Endothelial cell of umbilical vein (primary cell): Measurements from ENCODE around the gene PMFBP1. TPM values are rescaled to one million over a fixed set of nuclear protein-coding genes. Genes with fewer than 3 reads are reported as not detected.

Experiments
- BruUV-seq: library from RNA; stranded (reverse); fragments of 400-500 nt; replicated peaks from 2 replicates; lab custom pipeline; 2021; lab: Mats Ljungman, UMichigan
- CTCF ChIA-PET: fragments of 300-600, 350-600 bp; sonication (Branson Sonifier 250); formaldehyde crosslinking; loops from one replicate; lab custom pipeline; 2021; ENCODE audit warnings: antibody characterized with exemption, inconsistent platforms; lab: Charles Lee
- POLR2A ChIA-PET: fragments of 300-600, 350-600 bp; sonication (Branson Sonifier 250); formaldehyde crosslinking; loops from one replicate; lab custom pipeline; 2021; ENCODE audit warnings: antibody characterized with exemption, inconsistent platforms; lab: Charles Lee
- DNase-seq: peaks from one replicate; pipeline ENCODE4 v3.0.0-alpha.2; 2011; ENCODE audit warnings: low read depth, low spot score
- FAIRE-seq: peaks from 2 replicates; lab custom pipeline; 2011; peaks lifted over from hg19 to GRCh38; lab: Jason Lieb, UNC
- H2AFZ ChIP-seq: 2 replicates; pipeline ENCODE4 v1.6.0; 2012; ENCODE audit warnings: low read depth, low read length, control low read depth, inconsistent platforms
- H3K27ac ChIP-seq: 2 replicates; pipeline ENCODE4 v1.5.1; 2011; ENCODE audit warnings: low read depth, mild to moderate bottlenecking, control low read depth, low read length, moderate library complexity; ENCODE audit not compliant: insufficient read depth
- H3K27me3 ChIP-seq, 2 experiments: 2 replicates each; pipeline versions ENCODE4 v1.6.0 to v1.6.1; 2011; ENCODE audit warnings: low read length in 2 of 2, mixed read lengths in 1 of 2; ENCODE audit not compliant: control insufficient read depth in 2 of 2, insufficient read depth in 2 of 2
- H3K36me3 ChIP-seq, 2 experiments: 2 replicates in 1 of 2; 3 replicates in 1 of 2; pipeline ENCODE4 v1.5.1; 2011; ENCODE audit warnings: low read length in 2 of 2, mild to moderate bottlenecking in 1 of 2, moderate library complexity in 1 of 2; ENCODE audit not compliant: control insufficient read depth in 2 of 2, insufficient read depth in 2 of 2; ENCODE audit errors: extremely low read depth in 1 of 2
- H3K4me1 ChIP-seq: 3 replicates; pipeline ENCODE4 v1.5.1; 2011; ENCODE audit warnings: mild to moderate bottlenecking, low read length; ENCODE audit not compliant: control insufficient read depth, insufficient read depth; ENCODE audit errors: extremely low read depth
- H3K4me2 ChIP-seq: 2 replicates; pipeline ENCODE4 v1.6.1; 2011; ENCODE audit warnings: low read length, control low read depth, mixed read lengths; ENCODE audit not compliant: insufficient read depth
- H3K4me3 ChIP-seq, 3 experiments: fragments of 200-600 bp in 1 of 3; sonication (generic), shearing (Covaris generic) in 1 of 3; replicated peaks in 1 of 3; 2 replicates each; pipeline ENCODE4 v1.5.1; 2011 to 2016; ENCODE audit warnings: control low read depth in 3 of 3, low read length in 3 of 3, mild to moderate bottlenecking in 2 of 3, inconsistent platforms in 1 of 3, low read depth in 1 of 3, moderate library complexity in 1 of 3; ENCODE audit not compliant: insufficient read depth in 1 of 3
- H3K79me2 ChIP-seq: 2 replicates; pipeline ENCODE4 v1.6.0; 2012; ENCODE audit warnings: low read length, inconsistent platforms; ENCODE audit not compliant: control insufficient read depth, insufficient read depth
- H3K9ac ChIP-seq: replicated peaks from 2 replicates; pipeline ENCODE3; 2011; ENCODE audit warnings: low read length, control low read depth; ENCODE audit not compliant: insufficient read depth; ENCODE audit errors: extremely low read depth
- H3K9me1 ChIP-seq: replicated peaks from 3 replicates; pipeline ENCODE4 v1.6.0; 2011; ENCODE audit warnings: mild to moderate bottlenecking, low read length; ENCODE audit not compliant: control insufficient read depth, insufficient read depth; ENCODE audit errors: extremely low read depth
- H3K9me3 ChIP-seq: replicated peaks from 2 replicates; pipeline ENCODE4 v1.5.1; 2012; ENCODE audit warnings: low read length, inconsistent platforms; ENCODE audit not compliant: control insufficient read depth, insufficient read depth
- H4K20me1 ChIP-seq: replicated peaks from 2 replicates; pipeline ENCODE3; 2011; ENCODE audit warnings: mild to moderate bottlenecking, low read length; ENCODE audit not compliant: control insufficient read depth, insufficient read depth; ENCODE audit errors: extremely low read depth
- CTCF ChIP-seq, 2 donors: IDR thresholded peaks; 1 replicate in 1 of 2; 2 replicates in 1 of 2; pipeline ENCODE4 v1.5.1; 2011; ENCODE audit warnings: low read length in 2 of 2, mild to moderate bottlenecking in 2 of 2, moderate library complexity in 2 of 2, control low read depth in 1 of 2, inconsistent platforms in 1 of 2, low read depth in 1 of 2; ENCODE audit not compliant: insufficient read depth in 1 of 2; ENCODE audit errors: extremely low read depth in 1 of 2
- EZH2 ChIP-seq: IDR thresholded peaks from 2 replicates; pipeline ENCODE4 v1.6.1; 2012; ENCODE audit warnings: borderline replicate concordance, low read depth, mild to moderate bottlenecking, moderate library complexity, low read length, inconsistent platforms; ENCODE audit not compliant: severe bottlenecking
- FOS ChIP-seq: IDR thresholded peaks from 2 replicates; pipeline ENCODE4 v1.6.1; 2011; ENCODE audit warnings: mild to moderate bottlenecking, low read length, moderate library complexity, borderline replicate concordance; ENCODE audit not compliant: insufficient read depth
- GATA2 ChIP-seq: IDR thresholded peaks from 2 replicates; pipeline ENCODE4 v1.7.0; 2011; ENCODE audit warnings: low read depth, mild to moderate bottlenecking, moderate library complexity, mixed read lengths, low read length; ENCODE audit not compliant: insufficient read length, insufficient read depth
- JUN ChIP-seq: IDR thresholded peaks from 2 replicates; pipeline ENCODE4 v1.6.1; 2011; ENCODE audit warnings: borderline replicate concordance, low read depth; ENCODE audit not compliant: insufficient read length, insufficient read depth
- MAX ChIP-seq: IDR thresholded peaks from 2 replicates; pipeline ENCODE4 v1.6.1; 2011; ENCODE audit not compliant: insufficient read depth, insufficient read length
- MYC ChIP-seq: IDR thresholded peaks from one replicate; pipeline ENCODE4 v1.6.1; 2011; ENCODE audit warnings: mild to moderate bottlenecking, low read depth, low read length
- POLR2A ChIP-seq: IDR thresholded peaks from 2 replicates; pipeline ENCODE4 v1.6.1; 2012; ENCODE audit warnings: low read depth, mild to moderate bottlenecking, control low read depth, low read length
- POLR2AphosphoS5 ChIP-seq: IDR thresholded peaks from 2 replicates; pipeline ENCODE4 v1.6.1; 2012; ENCODE audit warnings: low read depth, mild to moderate bottlenecking, control low read depth, low read length, moderate library complexity; ENCODE audit not compliant: insufficient read depth
- dilution Hi-C: fragments of 300-500 bp; cut with MboI; formaldehyde crosslinking; loops from one replicate; pipeline ENCODE4 v1.15.0; 2019; ENCODE audit warnings: low sequenced_read_pairs; ENCODE audit not compliant: extremely low pct_ligation_motif_present
- intact Hi-C: fragments of 100-400 bp; cut with micrococcal nuclease; formaldehyde crosslinking; loops from one replicate; pipeline ENCODE4 v1.10.0; 2022
- polyA plus RNA-seq, 4 experiments: library from polyadenylated mRNA; depleted of rRNA in 3 of 4; stranded (reverse) in 3 of 4; unstranded in 1 of 4; fragments of >200 nt; gene quantifications; 2 replicates each; pipeline versions ENCODE4 v1.2.1 to v1.2.3, GENCODE V29; 2011 to 2012; ENCODE audit warnings: missing spikeins in 1 of 4
- total RNA-seq: library from RNA; stranded (reverse); gene quantifications from 2 replicates; pipeline ENCODE4 v1.2.3, GENCODE V29; 2021

PMFBP1 gene
- total and polyA plus RNA-seq, 2 donors (not counting 3 experiments of a cell fraction or from before 2014, with no cell fraction given): 0.12 to 0.42 TPM

GRCh38 chr16:72210555-72210954 is 38.6 kb upstream of the PMFBP1 start:
- intact Hi-C loops: no loop called here

GRCh38 chr16:72210072-72210471 is 38.1 kb upstream of the PMFBP1 start:
- CTCF ChIA-PET: no interaction called here
- no peak for FAIRE-seq

More at GRCh38 chr16:72210555-72210954, 38.6 kb upstream of the PMFBP1 start:
- no peak for FAIRE-seq
- dilution Hi-C loops: no loop called here
- BruUV-seq: no TSS peak
- Histone ChIP-seq H3K4me1 (no peaks in the 10 kb centered on the region), H3K79me2 (no peaks in the 10 kb centered on the region), H2AFZ (no peak overlapping the region), H3K27me3 (peaks cover 2 to 3% of the 10 kb centered on the region in 2 experiments), H3K9me1 (no peaks in the 10 kb centered on the region), H3K36me3 (no peaks in the 10 kb centered on the region), H3K4me3 (no peak overlapping the region), H3K9me3 (no peaks in the 10 kb centered on the region), H3K9ac (no peak overlapping the region), H4K20me1 (no peaks in the 10 kb centered on the region), H3K27ac (no peak overlapping the region), H3K4me2 (no peak overlapping the region)
- DNase-seq: no peak
- POLR2A ChIA-PET: no interaction called here
- TF ChIP-seq JUN: no peak
- no peak for TF ChIP-seq GATA2
- no peak for TF ChIP-seq MAX
- CTCF ChIA-PET: no interaction called here

More at GRCh38 chr16:72210072-72210471, 38.1 kb upstream of the PMFBP1 start:
- Histone ChIP-seq H3K27me3 (peaks cover 2 to 3% of the 10 kb centered on the region in 2 experiments), H2AFZ (no peak overlapping the region), H3K9me1 (no peaks in the 10 kb centered on the region), H3K4me3 (no peak overlapping the region), H3K79me2 (no peaks in the 10 kb centered on the region), H3K4me2 (no peak overlapping the region), H3K36me3 (no peaks in the 10 kb centered on the region), H3K27ac (no peak overlapping the region), H3K9ac (no peak overlapping the region), H4K20me1 (no peaks in the 10 kb centered on the region), H3K4me1 (no peaks in the 10 kb centered on the region), H3K9me3 (no peaks in the 10 kb centered on the region)
- dilution Hi-C loops (no loop called here), intact Hi-C loops (no loop called here)
- DNase-seq: no peak
- TF ChIP-seq POLR2A (no peak), FOS (no peak), POLR2AphosphoS5 (no peak), JUN (no peak), GATA2 (no peak), CTCF (IDR thresholded peaks at IDR 0.05; ENCODE audit: extremely low read depth in 1 of 2, insufficient read depth in 1 of 2, low read depth in 1 of 2, low read length in 2 of 2) (no peak), MYC (no peak), EZH2 (no peak), MAX (no peak)
- no TSS peak for BruUV-seq
- POLR2A ChIA-PET: no interaction called here
